ENCODE results near the gene SREBF2.

Gene SREBF2

GRCh38 chr22:41841085-41841712, 8.3 kb downstream of the SREBF2 start:
- TF ChIP-seq POLR2A (IDR thresholded peaks at IDR 0.05; ENCODE audit: low read depth, low read length) = no peak
- FAIRE-seq (no peak), DNase-seq (ENCODE audit: insufficient read length, low spot score) (no peak)

- DNase-seq (ENCODE audit: insufficient read length, low spot score) = no peak
- no peak for TF ChIP-seq POLR2A (IDR thresholded peaks at IDR 0.05; ENCODE audit: low read depth, low read length)
- FAIRE-seq = no peak
Observed at GRCh38 chr22:41842996-41843970, 10.4 kb downstream of the SREBF2 start.

GRCh38 chr22:41844036-41844435, 11.1 kb downstream of the SREBF2 start:
- no peak for FAIRE-seq
- DNase-seq (ENCODE audit: insufficient read length, low spot score) = no peak
- TF ChIP-seq POLR2A (IDR thresholded peaks at IDR 0.05; ENCODE audit: low read depth, low read length) = no peak

GRCh38 chr22:41844513-41844912, 11.6 kb downstream of the SREBF2 start:
- FAIRE-seq (no peak), DNase-seq (ENCODE audit: insufficient read length, low spot score) (no peak)
- TF ChIP-seq POLR2A (IDR thresholded peaks at IDR 0.05; ENCODE audit: low read depth, low read length) = no peak

- FAIRE-seq (no peak), DNase-seq (ENCODE audit: insufficient read length, low spot score) (no peak)
- no peak for TF ChIP-seq POLR2A (IDR thresholded peaks at IDR 0.05; ENCODE audit: low read depth, low read length)
Observed at GRCh38 chr22:41845380-41846267, 12.7 kb downstream of the SREBF2 start.

- DNase-seq (ENCODE audit: insufficient read length, low spot score) (no peak), FAIRE-seq (no peak)
- no peak for TF ChIP-seq POLR2A (IDR thresholded peaks at IDR 0.05; ENCODE audit: low read depth, low read length)
Observed at GRCh38 chr22:41846268-41846987, 13.5 kb downstream of the SREBF2 start.

- no peak for FAIRE-seq
- TF ChIP-seq POLR2A (IDR thresholded peaks at IDR 0.05; ENCODE audit: low read depth, low read length) = no peak
- DNase-seq (ENCODE audit: insufficient read length, low spot score) = no peak
Observed at GRCh38 chr22:41847300-41847699, 14.4 kb downstream of the SREBF2 start.

GRCh38 chr22:41848468-41848867, 15.6 kb downstream of the SREBF2 start:
- DNase-seq (ENCODE audit: insufficient read length, low spot score) (no peak), FAIRE-seq (no peak)
- no peak for TF ChIP-seq POLR2A (IDR thresholded peaks at IDR 0.05; ENCODE audit: low read depth, low read length)

- no peak for TF ChIP-seq POLR2A (IDR thresholded peaks at IDR 0.05; ENCODE audit: low read depth, low read length)
- FAIRE-seq (no peak), DNase-seq (ENCODE audit: insufficient read length, low spot score) (no peak)
Observed at GRCh38 chr22:41856469-41856868, 23.6 kb downstream of the SREBF2 start.

GRCh38 chr22:41857155-41857859, 24.4 kb downstream of the SREBF2 start:
- FAIRE-seq (peak; percentile 87), DNase-seq (ENCODE audit: insufficient read length, low spot score) (peak; percentile 58)
- TF ChIP-seq POLR2A (IDR thresholded peaks at IDR 0.05; ENCODE audit: low read depth, low read length) = no peak

- no peak for FAIRE-seq
- TF ChIP-seq POLR2A (IDR thresholded peaks at IDR 0.05; ENCODE audit: low read depth, low read length) = no peak
Observed at GRCh38 chr22:41857860-41858199, 24.9 kb downstream of the SREBF2 start.

GRCh38 chr22:41862160-41862529, 29.2 kb downstream of the SREBF2 start:
- no peak for TF ChIP-seq POLR2A (IDR thresholded peaks at IDR 0.05; ENCODE audit: low read depth, low read length)
- DNase-seq (ENCODE audit: insufficient read length, low spot score) = no peak
- FAIRE-seq = no peak

More at GRCh38 chr22:41857860-41858199, 24.9 kb downstream of the SREBF2 start:
- DNase-seq (ENCODE audit: insufficient read length, low spot score) = no peak

Data from H54 (cell line).